ENCODE data around the gene INAFM1. TPM values are rescaled to one million over a fixed set of nuclear protein-coding genes. Genes with fewer than 3 reads are reported as not detected.

Gene INAFM1
- total and polyA plus RNA-seq, 2 donors (not counting 3 experiments of a cell fraction or from before 2014, with no cell fraction given), result 2.8 to 8.3 TPM

DNA sequence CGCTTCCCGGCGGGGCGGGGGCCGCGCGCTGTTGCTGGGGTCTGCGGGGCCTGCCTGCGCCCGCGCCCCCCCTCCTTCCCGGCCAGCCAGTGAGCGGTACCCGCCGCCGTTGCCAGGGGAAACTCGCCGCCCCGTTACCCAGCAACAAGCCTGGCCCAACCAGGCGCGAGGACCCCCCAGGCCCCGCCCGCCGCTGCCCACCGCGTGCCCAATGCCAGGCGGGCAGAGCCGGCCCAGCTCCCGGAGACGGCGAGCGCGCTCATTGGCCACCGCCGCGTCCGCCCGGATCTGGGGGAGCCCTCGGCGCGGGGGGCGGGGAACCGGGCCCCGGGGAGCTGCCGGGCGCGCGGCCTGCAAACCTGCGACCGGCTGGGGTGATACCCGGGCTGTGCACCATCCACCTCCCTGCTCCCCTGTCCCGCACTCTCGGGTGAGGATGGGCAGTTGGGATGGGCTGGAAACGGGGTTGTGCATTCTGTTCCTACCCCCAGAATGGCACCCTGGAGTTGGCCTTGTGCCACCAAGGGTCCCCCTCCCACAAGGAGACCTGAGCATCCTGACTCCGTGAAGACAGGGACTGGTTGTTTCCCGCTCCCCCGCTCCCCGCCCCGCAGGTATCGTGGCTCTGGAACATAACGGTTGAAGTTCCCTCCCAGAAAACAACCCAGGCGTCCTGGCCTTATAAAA lies 34.9 kb upstream of the INAFM1 start:
- intact Hi-C loops (cut with micrococcal nuclease) (loop anchor here (5.0 kb wide), 2 partner anchors 202 to 382 kb away; no protein-coding TSS in a partner anchor), dilution Hi-C loops (cut with MboI; ENCODE audit: extremely low pct_ligation_motif_present, low sequenced_read_pairs) (no loop called here)
- Histone ChIP-seq H3K79me2 (ENCODE audit: control insufficient read depth, insufficient read depth, low read length) (no peaks in the 10 kb centered on the region), H3K9me3 (replicated peaks; ENCODE audit: control insufficient read depth, insufficient read depth, low read length) (no peaks in the 10 kb centered on the region), H3K27ac (ENCODE audit: insufficient read depth, low read depth, low read length) (no peak overlapping the region), H3K4me1 (ENCODE audit: control insufficient read depth, extremely low read depth, insufficient read depth, low read length) (peaks cover 19% of the 10 kb centered on the region), H3K36me3 (ENCODE audit: control insufficient read depth in 2 of 2, extremely low read depth in 1 of 2, insufficient read depth in 2 of 2, low read length in 2 of 2) (no peaks in the 10 kb centered on the region), H3K27me3 (ENCODE audit: control insufficient read depth in 2 of 2, insufficient read depth in 2 of 2, low read length in 2 of 2) (no peaks in the 10 kb centered on the region), H3K9me1 (replicated peaks; ENCODE audit: control insufficient read depth, extremely low read depth, insufficient read depth, low read length) (no peaks in the 10 kb centered on the region), H3K4me2 (ENCODE audit: insufficient read depth, low read length) (no peak overlapping the region), H2AFZ (ENCODE audit: low read depth, low read length) (peak overlapping the region; percentile 11), H4K20me1 (replicated peaks; ENCODE audit: control insufficient read depth, extremely low read depth, insufficient read depth, low read length) (no peaks in the 10 kb centered on the region), H3K4me3 (replicated peaks in 1 of 3; ENCODE audit: insufficient read depth in 1 of 3, low read depth in 1 of 3, low read length in 3 of 3) (peak overlapping the region in 1 of 3 experiments; percentile 15), H3K9ac (replicated peaks; ENCODE audit: extremely low read depth, insufficient read depth, low read length) (no peak overlapping the region)
- FAIRE-seq (peak; percentile 40), DNase-seq (ENCODE audit: low read depth, low spot score) (peak; percentile 74)
- no TSS peak for BruUV-seq (replicated peaks)
- ChIA-PET CTCF (interaction anchor here (0.8 to 1.3 kb wide), 4 partner anchors 12 to 82 kb away, joined by 3 to 5 read pairs (median 3); no protein-coding TSS in a partner anchor), POLR2A (no interaction called here)
- TF ChIP-seq EZH2 (IDR thresholded peaks at IDR 0.05; ENCODE audit: borderline replicate concordance, low read depth, low read length, severe bottlenecking) (no peak), POLR2AphosphoS5 (IDR thresholded peaks at IDR 0.05; ENCODE audit: insufficient read depth, low read depth, low read length) (peak; percentile 28), FOS (IDR thresholded peaks at IDR 0.05; ENCODE audit: borderline replicate concordance, insufficient read depth, low read length) (no peak)

DNA sequence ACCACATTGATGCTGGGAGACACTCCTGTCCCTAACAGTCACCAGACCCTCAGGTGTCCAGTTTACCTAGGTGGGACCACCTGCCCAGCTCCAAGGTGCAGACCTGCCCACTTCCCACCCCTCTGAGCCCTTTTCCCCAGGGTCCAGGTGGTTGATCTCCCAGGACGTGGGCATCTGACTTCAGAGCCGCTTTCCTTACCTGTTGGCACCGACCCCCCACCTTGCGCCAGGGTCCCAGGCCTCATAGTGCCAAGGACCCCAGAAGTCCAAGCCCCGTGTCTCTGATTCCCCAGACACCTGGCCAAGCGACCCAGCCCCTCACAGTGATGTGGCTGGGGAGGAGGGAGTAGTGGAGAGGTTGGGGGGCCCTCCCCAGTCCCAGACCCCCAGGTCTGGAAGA lies 34.1 kb upstream of the INAFM1 start:
- FAIRE-seq (no peak), DNase-seq (ENCODE audit: low read depth, low spot score) (no peak)
- intact Hi-C loops (cut with micrococcal nuclease) (loop anchor here (5.0 kb wide), 2 partner anchors 203 to 383 kb away; no protein-coding TSS in a partner anchor), dilution Hi-C loops (cut with MboI; ENCODE audit: extremely low pct_ligation_motif_present, low sequenced_read_pairs) (no loop called here)
- Histone ChIP-seq H3K27ac (ENCODE audit: insufficient read depth, low read depth, low read length) (no peak overlapping the region), H3K27me3 (ENCODE audit: control insufficient read depth in 2 of 2, insufficient read depth in 2 of 2, low read length in 2 of 2) (no peaks in the 10 kb centered on the region), H3K4me1 (ENCODE audit: control insufficient read depth, extremely low read depth, insufficient read depth, low read length) (peaks cover 21% of the 10 kb centered on the region), H3K4me3 (replicated peaks in 1 of 3; ENCODE audit: insufficient read depth in 1 of 3, low read depth in 1 of 3, low read length in 3 of 3) (no peak overlapping the region), H3K9me3 (replicated peaks; ENCODE audit: control insufficient read depth, insufficient read depth, low read length) (no peaks in the 10 kb centered on the region), H2AFZ (ENCODE audit: low read depth, low read length) (no peak overlapping the region), H4K20me1 (replicated peaks; ENCODE audit: control insufficient read depth, extremely low read depth, insufficient read depth, low read length) (no peaks in the 10 kb centered on the region), H3K79me2 (ENCODE audit: control insufficient read depth, insufficient read depth, low read length) (no peaks in the 10 kb centered on the region), H3K36me3 (ENCODE audit: control insufficient read depth in 2 of 2, extremely low read depth in 1 of 2, insufficient read depth in 2 of 2, low read length in 2 of 2) (no peaks in the 10 kb centered on the region), H3K4me2 (ENCODE audit: insufficient read depth, low read length) (no peak overlapping the region), H3K9me1 (replicated peaks; ENCODE audit: control insufficient read depth, extremely low read depth, insufficient read depth, low read length) (no peaks in the 10 kb centered on the region), H3K9ac (replicated peaks; ENCODE audit: extremely low read depth, insufficient read depth, low read length) (no peak overlapping the region)
- ChIA-PET POLR2A (interaction anchor here (0.6 kb wide), 1 partner anchor 16 kb away, joined by 3 read pairs; no protein-coding TSS in a partner anchor), CTCF (no interaction called here)
- TF ChIP-seq, protein P1, sequence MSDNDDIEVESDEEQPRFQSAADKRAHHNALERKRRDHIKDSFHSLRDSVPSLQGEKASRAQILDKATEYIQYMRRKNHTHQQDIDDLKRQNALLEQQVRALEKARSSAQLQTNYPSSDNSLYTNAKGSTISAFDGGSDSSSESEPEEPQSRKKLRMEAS (IDR thresholded peaks at IDR 0.05; ENCODE audit: insufficient read depth, insufficient read length), result no peak
- TF ChIP-seq JUN (IDR thresholded peaks at IDR 0.05; ENCODE audit: borderline replicate concordance, insufficient read depth, insufficient read length, low read depth), result no peak
- TF ChIP-seq POLR2AphosphoS5 (IDR thresholded peaks at IDR 0.05; ENCODE audit: insufficient read depth, low read depth, low read length), result no peak
- TF ChIP-seq GATA2 (IDR thresholded peaks at IDR 0.05; ENCODE audit: insufficient read depth, insufficient read length, low read depth, low read length), result no peak
- TF ChIP-seq, protein P2, sequence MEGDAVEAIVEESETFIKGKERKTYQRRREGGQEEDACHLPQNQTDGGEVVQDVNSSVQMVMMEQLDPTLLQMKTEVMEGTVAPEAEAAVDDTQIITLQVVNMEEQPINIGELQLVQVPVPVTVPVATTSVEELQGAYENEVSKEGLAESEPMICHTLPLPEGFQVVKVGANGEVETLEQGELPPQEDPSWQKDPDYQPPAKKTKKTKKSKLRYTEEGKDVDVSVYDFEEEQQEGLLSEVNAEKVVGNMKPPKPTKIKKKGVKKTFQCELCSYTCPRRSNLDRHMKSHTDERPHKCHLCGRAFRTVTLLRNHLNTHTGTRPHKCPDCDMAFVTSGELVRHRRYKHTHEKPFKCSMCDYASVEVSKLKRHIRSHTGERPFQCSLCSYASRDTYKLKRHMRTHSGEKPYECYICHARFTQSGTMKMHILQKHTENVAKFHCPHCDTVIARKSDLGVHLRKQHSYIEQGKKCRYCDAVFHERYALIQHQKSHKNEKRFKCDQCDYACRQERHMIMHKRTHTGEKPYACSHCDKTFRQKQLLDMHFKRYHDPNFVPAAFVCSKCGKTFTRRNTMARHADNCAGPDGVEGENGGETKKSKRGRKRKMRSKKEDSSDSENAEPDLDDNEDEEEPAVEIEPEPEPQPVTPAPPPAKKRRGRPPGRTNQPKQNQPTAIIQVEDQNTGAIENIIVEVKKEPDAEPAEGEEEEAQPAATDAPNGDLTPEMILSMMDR (IDR thresholded peaks at IDR 0.05; ENCODE audit: extremely low read depth in 1 of 2, insufficient read depth in 1 of 2, low read depth in 1 of 2, low read length in 2 of 2), result no peak
- no peak for TF ChIP-seq MYC (IDR thresholded peaks at IDR 0.05; ENCODE audit: low read depth, low read length)
- no peak for TF ChIP-seq POLR2A (IDR thresholded peaks at IDR 0.05; ENCODE audit: low read depth, low read length)
- TF ChIP-seq EZH2 (IDR thresholded peaks at IDR 0.05; ENCODE audit: borderline replicate concordance, low read depth, low read length, severe bottlenecking), result peak; percentile 16
- TF ChIP-seq FOS (IDR thresholded peaks at IDR 0.05; ENCODE audit: borderline replicate concordance, insufficient read depth, low read length), result no peak
- BruUV-seq (replicated peaks), result no TSS peak

Measured in endothelial cell of umbilical vein (primary cell).